Urothelium cell line (cell line): Measurements from ENCODE around the gene SPRYD4.

Experiments
- DNase-seq: peaks from one replicate; pipeline ENCODE4 v3.0.0; 2011; ENCODE audit warnings: low spot score, mixed read lengths
- FAIRE-seq: peaks from 2 replicates; lab custom pipeline; 2011; peaks lifted over from hg19 to GRCh38; lab: Jason Lieb, UNC

SPRYD4 gene

DNA sequence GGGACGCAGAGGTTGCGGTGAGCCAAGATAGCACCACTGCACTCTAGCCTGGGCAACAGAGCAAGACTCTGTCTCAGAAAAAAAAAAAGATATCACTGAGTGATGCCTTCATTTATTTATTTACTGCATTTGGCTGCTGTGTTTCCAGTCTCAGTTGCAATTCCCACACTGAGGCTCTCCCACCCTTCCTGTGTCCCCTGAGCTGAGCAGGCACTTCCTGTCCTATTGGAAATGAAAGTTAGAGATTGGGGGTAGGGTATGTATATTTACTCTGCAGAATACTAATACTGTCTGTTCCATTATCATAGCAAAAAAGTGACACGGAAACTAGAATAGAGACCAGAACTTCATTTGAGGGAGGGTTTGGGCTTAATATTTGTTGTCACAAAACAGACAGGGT lies 51.7 kb downstream of the SPRYD4 start:
- FAIRE-seq (no peak), DNase-seq (no peak)

DNA sequence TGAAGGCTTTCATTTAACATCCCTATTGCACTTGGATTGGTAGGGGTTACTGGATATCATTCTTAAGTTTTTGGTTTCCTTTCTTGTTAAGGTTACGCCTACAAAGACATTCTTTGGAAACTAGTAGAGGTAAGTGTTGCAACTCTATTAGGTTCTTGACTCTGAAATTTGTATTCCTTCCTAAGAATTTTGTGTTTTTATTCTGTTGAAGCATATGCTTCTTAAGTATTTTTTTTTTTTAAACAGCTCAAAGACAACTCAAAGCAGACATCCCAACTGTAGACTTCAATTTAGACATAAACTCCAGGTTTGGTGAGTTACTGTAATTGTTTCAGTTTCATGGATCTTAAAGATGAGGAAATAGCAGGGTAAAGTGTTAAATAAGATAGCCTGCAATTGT lies 52.1 kb downstream of the SPRYD4 start:
- no peak for DNase-seq
- FAIRE-seq: no peak

DNA sequence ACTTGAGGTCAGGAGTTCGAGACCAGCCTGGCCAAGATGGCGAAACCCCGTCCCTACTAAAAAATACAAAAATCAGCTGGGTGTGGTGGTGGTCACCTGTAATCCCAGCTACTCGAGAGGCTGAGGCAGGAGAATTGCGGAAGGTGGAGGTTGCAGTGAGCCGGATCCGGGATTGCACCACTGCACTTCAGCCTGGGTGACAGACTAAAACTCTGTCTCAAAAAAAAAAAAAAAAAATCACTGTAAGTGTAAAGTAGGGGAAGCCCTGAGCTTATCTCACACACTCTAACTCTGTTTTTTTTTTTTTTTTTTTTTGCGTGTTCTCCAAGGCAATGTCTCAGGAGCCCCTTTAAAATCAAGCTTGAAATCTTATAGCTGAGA lies 52.8 kb downstream of the SPRYD4 start:
- DNase-seq (no peak), FAIRE-seq (no peak)

DNA sequence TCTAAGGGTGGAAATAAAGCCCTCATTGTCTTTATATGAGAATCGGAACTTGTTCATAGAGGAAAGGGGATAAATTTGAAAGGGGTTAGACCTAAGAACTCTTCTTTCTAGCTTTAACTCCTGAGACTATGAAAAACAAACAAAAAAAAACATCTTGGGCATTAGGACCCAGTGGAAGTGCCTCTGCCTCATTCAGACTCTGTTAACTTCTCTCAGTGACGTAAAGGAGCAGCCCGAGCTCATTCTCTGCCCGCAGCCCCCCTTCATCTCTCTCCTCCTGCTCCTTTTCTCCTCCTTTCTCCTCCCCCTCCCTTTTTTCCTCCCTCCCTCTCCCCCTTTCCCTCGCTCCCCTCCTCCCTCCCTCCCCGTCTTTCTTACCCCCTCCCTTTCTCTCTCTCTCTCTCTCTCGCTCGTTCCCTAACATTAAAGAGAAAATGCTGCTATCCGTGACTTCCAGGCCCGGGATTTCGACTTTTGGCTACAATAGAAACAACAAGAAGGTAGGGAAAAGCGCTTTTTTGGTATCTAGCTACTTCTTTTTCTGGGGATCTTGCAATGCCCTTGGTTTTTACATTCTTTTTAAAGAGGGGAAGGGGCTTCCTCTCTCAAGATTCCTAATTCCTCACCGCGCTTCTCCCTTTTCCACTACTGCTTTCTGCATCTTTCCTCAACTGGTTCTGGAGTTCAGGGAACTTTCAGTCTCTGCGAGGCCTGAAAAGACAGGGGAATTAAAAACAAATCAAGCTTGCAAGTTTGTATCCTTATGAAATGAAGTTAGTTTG lies 53.4 kb downstream of the SPRYD4 start, which contains the start of gene RBMS2:
Gene RBMS2 (plus strand): TSS at position 231 of the 782 bp plus-strand sequence. CDS start 204 bp downstream, at position 435.
- DNase-seq (peak; percentile 84), FAIRE-seq (no peak)

DNA sequence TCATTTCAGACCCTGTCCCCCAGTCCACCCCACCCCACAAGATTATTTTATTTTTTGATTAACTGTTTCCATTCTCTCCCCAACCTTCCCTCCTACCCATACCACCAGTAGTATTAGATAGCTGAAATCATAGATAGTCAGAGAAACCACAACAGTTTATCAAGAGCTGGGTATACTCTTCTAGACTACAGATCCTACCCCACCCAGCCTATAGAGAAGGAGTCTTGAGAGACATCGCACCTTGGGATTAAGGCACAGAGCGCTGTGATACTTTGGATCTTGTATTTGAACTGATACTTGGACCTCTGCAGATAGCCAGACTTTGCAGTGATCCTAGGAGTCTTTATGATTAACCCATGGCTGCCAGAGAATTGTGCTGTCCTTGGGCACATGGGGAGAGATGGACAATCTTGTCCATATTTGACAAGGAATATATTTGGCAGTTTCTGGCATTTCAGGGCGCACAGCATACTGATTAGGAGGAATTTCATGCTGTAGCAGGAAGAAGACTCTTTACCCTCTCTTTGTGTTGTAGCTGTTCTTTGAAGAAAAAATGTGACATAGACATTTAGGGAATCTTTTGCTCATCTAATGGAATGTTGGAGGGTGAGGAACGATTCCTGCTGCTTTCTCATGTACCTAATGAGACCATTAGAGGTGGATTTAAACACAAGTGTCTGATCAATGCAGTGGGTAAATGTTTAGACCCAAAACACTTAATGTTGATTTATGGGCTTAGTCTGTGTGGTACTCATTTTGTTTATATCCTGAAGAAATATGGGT lies 54.2 kb downstream of the SPRYD4 start:
- no peak for FAIRE-seq
- no peak for DNase-seq

DNA sequence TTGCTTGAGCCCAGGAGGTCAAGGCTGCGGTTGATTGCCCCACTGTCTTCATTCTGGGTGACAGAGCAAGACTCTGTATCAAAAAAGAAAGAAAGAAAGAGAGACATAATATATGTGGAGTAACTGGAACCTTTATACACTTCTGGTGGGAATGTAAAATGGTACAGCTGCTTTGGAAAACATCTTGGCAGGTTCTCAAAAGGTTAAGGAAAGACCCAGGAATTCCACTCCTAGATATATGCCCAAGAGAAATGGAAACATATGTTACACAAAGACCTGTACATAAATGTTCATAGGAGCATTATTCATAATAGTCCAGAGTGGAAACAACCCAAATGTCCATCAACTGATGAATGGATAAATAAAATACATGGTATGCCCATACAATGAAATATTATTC lies 60.5 kb downstream of the SPRYD4 start:
- no peak for FAIRE-seq
- no peak for DNase-seq
